Transverse colon (tissue), 4 donors: Measurements from ENCODE around the gene SMG6. TPM values are rescaled to one million over a fixed set of nuclear protein-coding genes. Genes with fewer than 3 reads are reported as not detected.

Experiments used
- DNase-seq: peaks from one replicate; pipeline ENCODE4 v3.0.0-alpha.2; 2019
- H3K27ac ChIP-seq, 4 donors: fragments of 200-600 bp; sonication (generic); 2 replicates each; pipeline ENCODE4 v1.5.1; 2016 to 2018; ENCODE audit warnings: inconsistent platforms in 4 of 4
- H3K27me3 ChIP-seq: fragments of 200-600 bp; sonication (generic); 2 replicates; pipeline ENCODE4 v1.5.1; 2017; ENCODE audit warnings: inconsistent platforms
- H3K36me3 ChIP-seq, 4 donors: fragments of 200-600 bp; sonication (generic); 2 replicates each; pipeline ENCODE4 v1.5.1; 2017 to 2019; ENCODE audit warnings: inconsistent platforms in 4 of 4
- H3K4me1 ChIP-seq, 4 donors: fragments of 200-600 bp; sonication (generic); 2 replicates each; pipeline ENCODE4 v1.5.1; 2017 to 2020; ENCODE audit warnings: inconsistent platforms in 4 of 4
- H3K4me3 ChIP-seq, 4 donors: fragments of 200-600 bp; sonication (generic); 1 replicate in 1 of 4; 2 replicates in 3 of 4; pipeline versions ENCODE4 v1.5.1 to v1.6.1; 2017 to 2019; ENCODE audit warnings: inconsistent platforms in 4 of 4
- H3K9me3 ChIP-seq, 2 donors: fragments of 200-600 bp; sonication (generic); 2 replicates each; pipeline ENCODE4 v1.5.1; 2017 to 2019; ENCODE audit warnings: inconsistent platforms in 2 of 2
- EP300 ChIP-seq: sonication (generic); formaldehyde crosslinking; IDR thresholded peaks from one replicate; pipeline ENCODE4 v1.6.1; 2017; ENCODE audit warnings: antibody characterized with exemption, low read depth
- POLR2A ChIP-seq: fragments of 450-650 bp; IDR thresholded peaks from one replicate; pipeline ENCODE4 v1.6.1; 2016; ENCODE audit warnings: antibody characterized with exemption, mild to moderate bottlenecking, moderate library complexity
- POLR2AphosphoS5 ChIP-seq, 3 donors: sonication (generic); formaldehyde crosslinking; IDR thresholded peaks; one replicate each; pipeline ENCODE4 v1.6.1; 2016; ENCODE audit warnings: antibody characterized with exemption in 3 of 3
- WGBS, 2 donors: methylation state at CpG; one replicate each; pipeline ENCODE4 v1.1.5; 2018; ENCODE audit warnings: low coverage in 1 of 2; 5-methylcytosine and 5-hydroxymethylcytosine counted together
- in situ Hi-C, 4 donors: fragments of 200-750 bp; cut with MboI; loops; one replicate each; pipeline versions ENCODE4 v1.15.0 to v1.15.1; 2017; ENCODE audit warnings: low sequenced_read_pairs in 3 of 4, low pct_ligation_motif_present in 1 of 4, low pct_unique_long_range_greater_than_20kb in 1 of 4
- intact Hi-C: fragments of 100-400 bp; cut with DNase I; formaldehyde crosslinking; loops from one replicate; pipeline ENCODE4 v1.15.1; 2023; ENCODE audit warnings: low total_unique reads
- total RNA-seq, 4 donors: library from RNA; depleted of rRNA; stranded (reverse); fragments of >200 nt; gene quantifications; one replicate each; pipeline ENCODE4 v1.1.0, GENCODE V29; 2016
- TF ChIP-seq, protein P1 (sequence below), 5 experiments: fragments of 200-600 bp in 3 of 5; fragments of 450-650 bp in 2 of 5; sonication (generic) in 3 of 5; IDR thresholded peaks; 1 replicate in 2 of 5; 2 replicates in 3 of 5; pipeline ENCODE4 v1.5.1; 2016 to 2017; ENCODE audit warnings: antibody characterized with exemption in 5 of 5, inconsistent platforms in 3 of 5, mild to moderate bottlenecking in 2 of 5, moderate library complexity in 1 of 5

SMG6 gene
- total RNA-seq, 4 donors from 2014 or later, result 28.6 to 112 (median 39.1) TPM

DNA sequence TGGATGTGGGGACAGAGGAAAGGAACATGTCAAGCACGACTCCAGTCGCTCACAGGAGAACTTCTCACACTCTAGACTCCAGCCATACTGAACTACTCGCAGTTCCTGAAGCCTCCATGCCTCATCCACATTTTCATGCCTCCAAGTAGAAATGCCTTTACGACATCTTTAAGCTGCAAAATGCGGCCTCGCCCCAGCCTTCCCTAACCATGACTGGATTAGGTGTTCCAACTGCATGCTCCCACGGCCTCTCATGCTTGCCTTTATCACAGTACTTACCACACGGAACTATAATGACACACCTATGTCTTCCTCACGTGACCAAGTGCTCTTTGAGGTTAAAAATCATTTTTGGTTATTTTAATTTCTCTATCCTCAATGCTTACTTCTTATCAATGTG lies 23.9 kb downstream of the SMG6 start:
- Histone ChIP-seq H3K4me3 (no peak overlapping the region), H3K9me3 (no peaks in the 10 kb centered on the region), H3K36me3 (peaks cover 0 to 41% (median 13%) of the 10 kb centered on the region in 4 donors), H3K27ac (no peak overlapping the region), H3K27me3 (no peaks in the 10 kb centered on the region), H3K4me1 (no peaks in the 10 kb centered on the region)
- TF ChIP-seq EP300, result no peak
- no peak for TF ChIP-seq POLR2A
- TF ChIP-seq, protein P1, sequence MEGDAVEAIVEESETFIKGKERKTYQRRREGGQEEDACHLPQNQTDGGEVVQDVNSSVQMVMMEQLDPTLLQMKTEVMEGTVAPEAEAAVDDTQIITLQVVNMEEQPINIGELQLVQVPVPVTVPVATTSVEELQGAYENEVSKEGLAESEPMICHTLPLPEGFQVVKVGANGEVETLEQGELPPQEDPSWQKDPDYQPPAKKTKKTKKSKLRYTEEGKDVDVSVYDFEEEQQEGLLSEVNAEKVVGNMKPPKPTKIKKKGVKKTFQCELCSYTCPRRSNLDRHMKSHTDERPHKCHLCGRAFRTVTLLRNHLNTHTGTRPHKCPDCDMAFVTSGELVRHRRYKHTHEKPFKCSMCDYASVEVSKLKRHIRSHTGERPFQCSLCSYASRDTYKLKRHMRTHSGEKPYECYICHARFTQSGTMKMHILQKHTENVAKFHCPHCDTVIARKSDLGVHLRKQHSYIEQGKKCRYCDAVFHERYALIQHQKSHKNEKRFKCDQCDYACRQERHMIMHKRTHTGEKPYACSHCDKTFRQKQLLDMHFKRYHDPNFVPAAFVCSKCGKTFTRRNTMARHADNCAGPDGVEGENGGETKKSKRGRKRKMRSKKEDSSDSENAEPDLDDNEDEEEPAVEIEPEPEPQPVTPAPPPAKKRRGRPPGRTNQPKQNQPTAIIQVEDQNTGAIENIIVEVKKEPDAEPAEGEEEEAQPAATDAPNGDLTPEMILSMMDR (IDR thresholded peaks at IDR 0.05), result no peak
- no peak for TF ChIP-seq POLR2AphosphoS5 (IDR thresholded peaks at IDR 0.05)
- DNase-seq, result no peak
- WGBS, 2 donors, result 87 to 89% methylated on average over 9 of the region's 9 CpGs
- in situ Hi-C loops (loop anchor here in 1 of 4 donors (25.0 kb wide), 1 partner anchor 392 kb away; no protein-coding TSS in a partner anchor), intact Hi-C loops (loop anchor here (5.0 kb wide), 1 partner anchor 227 kb away; no protein-coding TSS in a partner anchor)

DNA sequence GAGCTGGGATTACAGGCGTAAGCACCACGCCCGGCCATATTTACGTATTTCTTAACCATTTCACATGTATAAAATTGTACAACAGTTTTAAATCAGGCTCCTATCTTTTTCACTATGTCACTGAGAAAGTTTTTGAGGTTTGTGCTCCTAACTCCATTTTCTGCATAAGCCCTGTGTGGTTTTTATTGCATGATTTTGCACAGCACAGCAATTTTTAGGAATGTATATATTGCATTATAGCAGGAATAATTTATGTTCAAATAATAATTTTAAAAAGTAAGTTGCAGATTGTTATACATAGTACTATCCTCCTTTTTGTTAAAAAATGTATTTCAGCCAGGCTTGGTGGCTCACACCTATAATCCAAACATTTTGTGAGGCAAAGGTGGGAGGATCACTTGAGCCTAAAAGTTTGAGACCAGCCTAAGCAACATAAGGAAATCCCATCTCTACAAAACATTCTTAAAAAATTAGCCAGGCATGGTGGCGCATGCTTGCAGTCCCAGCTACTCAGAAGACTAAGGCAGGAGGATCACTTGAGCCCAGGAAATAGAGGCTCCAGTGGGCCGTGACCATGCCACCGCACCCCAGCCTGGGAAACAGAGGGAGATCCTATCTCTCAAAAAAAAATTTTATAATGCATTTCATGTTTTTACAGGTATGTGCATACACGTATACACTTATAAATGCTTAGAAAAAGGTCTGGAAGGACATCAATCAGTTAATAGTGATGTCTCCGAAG lies 26.0 kb downstream of the SMG6 start:
- Histone ChIP-seq H3K36me3 (peaks cover 0 to 34% (median 13%) of the 10 kb centered on the region in 4 donors), H3K27ac (no peak overlapping the region), H3K27me3 (no peaks in the 10 kb centered on the region), H3K9me3 (no peaks in the 10 kb centered on the region), H3K4me1 (no peaks in the 10 kb centered on the region), H3K4me3 (no peak overlapping the region)
- DNase-seq, result no peak
- intact Hi-C loops (no loop called here), in situ Hi-C loops (loop anchor here in 1 of 4 donors (25.0 kb wide), 1 partner anchor 390 kb away; no protein-coding TSS in a partner anchor)
- WGBS, 2 donors, result 93% methylated on average over 8 to 9 of the region's 9 CpGs
- TF ChIP-seq EP300 (no peak), POLR2A (no peak), POLR2AphosphoS5 (IDR thresholded peaks at IDR 0.05) (no peak)
- TF ChIP-seq, protein P1 (IDR thresholded peaks at IDR 0.05), result no peak

DNA sequence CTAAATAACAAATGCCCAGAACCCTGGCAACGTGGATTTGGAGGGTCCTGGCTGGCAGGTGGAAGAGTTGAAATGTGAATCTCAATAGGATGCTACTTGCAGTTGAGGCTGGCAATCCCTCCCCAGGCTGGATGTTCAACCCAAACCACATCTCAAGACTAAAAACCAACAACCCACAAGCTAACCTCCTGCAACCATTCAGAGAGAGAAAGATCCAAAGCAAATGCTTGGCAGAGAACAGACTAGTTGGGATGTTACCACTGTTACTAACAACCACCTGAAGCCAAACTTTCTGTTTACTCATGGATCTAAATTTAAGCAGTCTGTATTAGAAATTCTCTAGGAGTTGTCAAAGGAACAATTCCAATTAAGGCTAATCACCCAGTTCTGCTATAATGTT lies 27.9 kb downstream of the SMG6 start:
- DNase-seq, result no peak
- H3K9me3 ChIP-seq, result no peaks in the 10 kb centered on the region
- H3K4me3 ChIP-seq, result no peak overlapping the region
- no peaks in the 10 kb centered on the region for H3K4me1 ChIP-seq
- H3K27ac ChIP-seq, result no peak overlapping the region
- peaks cover 0 to 21% (median 7%) of the 10 kb centered on the region in 4 donors for H3K36me3 ChIP-seq
- no peak for TF ChIP-seq POLR2AphosphoS5 (IDR thresholded peaks at IDR 0.05)
- no peak for TF ChIP-seq POLR2A
- TF ChIP-seq, protein P1 (IDR thresholded peaks at IDR 0.05), result no peak
- TF ChIP-seq EP300, result no peak
- in situ Hi-C loops, result loop anchor here in 1 of 4 donors (25.0 kb wide), 1 partner anchor 388 kb away; no protein-coding TSS in a partner anchor
- no peaks in the 10 kb centered on the region for H3K27me3 ChIP-seq
- intact Hi-C loops, result no loop called here
- 57 to 78% methylated on average over 1 of the region's 1 CpG for WGBS, 2 donors

DNA sequence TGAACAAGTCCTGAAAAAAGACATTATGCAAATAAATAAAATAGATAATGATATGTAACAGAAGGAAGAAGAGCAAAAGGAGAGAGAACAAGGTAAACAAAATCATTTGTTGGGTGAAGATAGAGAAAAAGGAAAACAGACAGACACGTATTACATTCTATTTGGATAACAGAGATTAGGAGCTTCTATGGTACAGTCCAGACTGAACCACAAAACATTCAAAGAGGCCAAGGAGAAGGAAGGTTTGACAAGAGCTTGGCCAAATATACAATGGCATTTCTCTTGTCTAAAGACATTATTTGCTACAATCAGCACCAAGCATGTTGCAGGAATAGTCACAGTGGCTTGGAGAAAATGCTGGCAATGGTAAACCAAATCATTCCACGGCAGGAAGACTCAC lies 29.2 kb downstream of the SMG6 start:
- Histone ChIP-seq H3K9me3 (no peaks in the 10 kb centered on the region), H3K27ac (no peak overlapping the region), H3K27me3 (no peaks in the 10 kb centered on the region), H3K4me1 (no peaks in the 10 kb centered on the region), H3K36me3 (peaks cover 0 to 9% (median 1%) of the 10 kb centered on the region in 4 donors), H3K4me3 (no peak overlapping the region)
- TF ChIP-seq POLR2AphosphoS5 (IDR thresholded peaks at IDR 0.05) (no peak), EP300 (no peak), POLR2A (no peak)
- TF ChIP-seq, protein P1 (IDR thresholded peaks at IDR 0.05), result no peak
- intact Hi-C loops, result no loop called here
- in situ Hi-C loops, result no loop called here
- DNase-seq, result no peak
- WGBS, 2 donors, result 64 to 74% methylated on average over 1 to 2 of the region's 2 CpGs
